OCI-M2 (cell line): ENCODE results near the gene SIN3A.
"Not testable (repeated sequence)": the region's sequence is repeated elsewhere in the genome, so short reads cannot be mapped to it uniquely, and the experiment has no call there.

Source experiments
- DNase-seq: peaks from one replicate; lab custom pipeline; 2025; ENCODE audit not compliant: unreplicated experiment; lab: John Stamatoyannopoulos, UW

The SIN3A gene

DNA sequence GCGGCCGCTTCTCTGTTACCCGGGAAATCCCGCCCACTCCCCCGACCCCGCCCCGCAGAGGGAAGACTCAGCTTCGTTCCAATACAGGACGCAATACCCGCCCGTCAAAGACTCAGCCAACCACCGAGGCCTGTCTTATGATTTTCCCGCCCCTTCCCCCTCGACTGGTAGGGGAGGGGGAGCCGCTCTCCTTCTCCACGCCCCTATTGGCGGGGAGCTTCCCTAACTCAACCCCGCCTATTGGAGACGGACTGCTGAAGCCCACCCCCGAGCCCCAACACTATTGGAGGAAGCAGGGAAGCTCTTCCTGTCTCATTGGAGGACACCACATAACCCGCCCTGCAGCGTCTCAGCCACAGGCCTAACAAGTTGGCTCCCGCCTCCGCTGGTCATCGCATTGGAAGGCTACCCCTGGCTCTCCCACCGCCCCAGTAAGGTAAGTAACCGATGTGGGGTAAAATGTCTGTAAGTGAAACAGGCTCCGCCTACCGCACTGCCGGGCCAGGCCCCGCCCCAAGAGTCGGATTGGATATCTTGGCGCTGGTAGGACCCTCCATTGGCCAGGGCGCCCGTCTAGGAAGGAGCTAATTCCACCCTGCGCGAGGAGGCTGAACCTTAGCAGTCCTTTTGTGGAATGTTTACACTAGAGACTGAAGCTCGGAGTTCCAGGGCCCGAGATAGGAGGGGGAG is at the start of gene SIN3A:
Gene SIN3A, minus strand, starts transcription at position 17 of the 690 bp plus-strand sequence. CDS start 21,315 bp downstream, outside the sequence.
- DNase-seq = peak; percentile 90

- DNase-seq = no peak
Measured at GRCh38 chr15:75493732-75494131, 42.2 kb upstream of the SIN3A start.

GRCh38 chr15:75483961-75484360 is 32.5 kb upstream of the SIN3A start:
- no peak for DNase-seq

DNA sequence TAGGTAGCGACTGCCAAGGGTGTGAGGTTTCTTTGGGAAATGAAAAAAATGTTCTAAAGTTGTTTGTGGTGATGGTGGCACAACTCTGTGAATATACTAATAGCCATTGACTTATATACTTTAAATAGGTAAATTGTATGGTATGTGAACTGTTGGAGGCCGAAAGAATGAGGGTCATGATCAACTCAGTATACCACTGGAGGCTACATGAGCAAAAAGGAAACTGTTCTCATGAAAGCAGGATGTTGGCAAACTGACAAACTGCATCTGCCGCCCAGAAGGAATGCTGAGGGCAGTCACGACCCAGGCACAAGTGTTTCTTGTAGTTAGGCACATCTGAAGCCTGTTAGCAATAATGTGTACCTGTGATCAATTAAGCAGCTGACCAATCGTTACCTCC is 32.1 kb upstream of the SIN3A start:
- not testable (repeated sequence) for DNase-seq

DNA sequence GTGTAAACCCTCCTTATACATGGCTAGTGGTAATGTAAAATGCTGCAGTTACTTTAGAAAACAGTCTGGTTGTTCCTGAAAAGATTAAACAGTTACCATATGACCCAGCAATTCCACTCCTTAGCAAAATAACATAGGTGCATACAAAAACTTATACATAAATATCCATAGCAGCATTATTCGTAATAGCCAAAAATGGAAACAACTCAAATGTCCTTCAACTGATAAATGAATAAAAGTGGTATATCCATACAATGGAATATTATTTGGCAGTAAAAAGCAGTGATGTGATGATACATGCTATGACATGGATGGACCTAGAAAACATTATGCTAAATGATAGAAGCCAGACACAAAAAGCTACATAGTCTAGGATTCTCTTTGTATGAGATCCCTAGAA is 31.6 kb upstream of the SIN3A start:
- no peak for DNase-seq

GRCh38 chr15:75480463-75480862 is 29.0 kb upstream of the SIN3A start:
- not testable (repeated sequence) for DNase-seq

DNA sequence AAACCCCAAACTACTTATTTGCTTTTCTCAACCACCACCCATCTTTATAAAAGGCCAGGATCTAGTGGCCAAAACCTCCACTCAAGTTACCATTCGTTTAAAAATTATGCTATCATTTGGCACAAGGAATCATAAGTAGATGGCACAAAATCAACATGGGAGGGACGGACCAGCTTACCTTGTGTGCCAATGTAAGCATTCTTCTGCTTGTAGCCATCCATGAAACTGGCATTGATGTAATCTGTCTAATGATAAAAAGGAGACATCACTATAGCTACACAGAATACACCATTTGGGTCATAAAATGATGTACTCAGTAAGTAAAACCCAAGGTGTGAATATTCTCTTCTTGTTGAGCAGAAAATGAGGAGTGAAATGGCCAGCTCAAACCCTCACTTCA is 28.2 kb upstream of the SIN3A start:
- no peak for DNase-seq

DNA sequence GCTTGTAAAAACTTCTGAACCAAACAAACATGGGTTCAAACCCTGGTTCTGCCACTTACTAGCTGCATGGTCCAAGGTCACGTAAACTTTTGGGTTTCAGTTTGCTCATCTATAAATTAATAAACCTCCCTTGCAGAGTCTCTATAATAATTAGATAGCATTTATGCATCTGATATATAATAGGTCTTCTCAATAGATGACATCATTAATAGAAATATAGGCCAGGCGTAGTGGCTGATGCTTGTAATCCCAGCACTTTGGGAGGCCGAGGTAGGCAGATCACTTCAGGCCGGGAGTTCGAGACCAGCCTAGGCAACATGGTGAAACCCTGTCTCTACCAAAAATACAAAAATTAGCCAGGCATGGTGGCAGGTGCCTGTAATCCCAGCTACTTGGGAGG is 25.6 kb upstream of the SIN3A start:
- DNase-seq = not testable (repeated sequence)

GRCh38 chr15:75468913-75469598 is 17.6 kb upstream of the SIN3A start:
- no peak for DNase-seq

DNA sequence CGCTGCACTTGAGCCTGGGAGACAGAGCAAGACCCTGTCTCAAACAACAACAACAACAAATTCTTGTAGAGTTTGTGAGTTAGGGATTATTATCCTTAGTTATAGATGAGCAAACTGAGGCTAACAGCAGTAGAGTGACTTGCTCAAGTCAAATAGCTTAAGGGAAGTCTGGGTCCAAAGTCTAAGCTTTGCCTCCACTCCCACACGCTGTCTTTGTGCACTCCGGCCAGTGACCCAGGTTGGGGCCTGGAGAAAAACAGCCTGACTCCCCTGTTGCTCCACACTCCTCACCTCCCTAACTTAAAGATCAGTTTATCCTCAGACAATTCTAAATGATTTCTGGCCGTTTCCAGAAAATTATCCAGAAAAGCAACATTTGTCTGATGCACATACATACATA is 9.2 kb upstream of the SIN3A start:
- DNase-seq = no peak

GRCh38 chr15:75459581-75459980 is 8.1 kb upstream of the SIN3A start:
- DNase-seq = no peak

DNA sequence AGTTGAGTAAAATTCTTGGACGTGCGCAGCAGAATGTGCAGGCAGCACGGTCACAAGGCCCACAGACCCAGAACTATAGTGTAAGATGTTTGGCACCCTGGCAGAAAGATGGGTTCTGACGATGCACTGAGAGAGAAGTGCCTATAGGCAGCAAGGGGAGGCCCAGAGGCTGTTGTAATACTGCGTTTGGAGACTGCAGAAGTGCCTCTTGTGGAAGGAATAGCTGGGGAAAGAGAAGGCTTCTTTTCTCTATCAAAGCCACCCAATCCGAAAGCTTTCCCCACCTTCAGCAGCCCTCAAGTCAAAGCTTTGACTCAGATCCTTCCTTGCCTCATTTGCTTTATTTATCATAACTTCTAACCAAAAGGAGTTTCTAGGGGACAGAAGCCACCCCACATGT is 5.2 kb upstream of the SIN3A start:
- no peak for DNase-seq

GRCh38 chr15:75455982-75456531 is 4.6 kb upstream of the SIN3A start:
- DNase-seq = no peak

- DNase-seq = peak; percentile 43
Measured at GRCh38 chr15:75455424-75455981, 4.0 kb upstream of the SIN3A start.

GRCh38 chr15:75454471-75455378 is 3.2 kb upstream of the SIN3A start:
- DNase-seq = no peak

DNA sequence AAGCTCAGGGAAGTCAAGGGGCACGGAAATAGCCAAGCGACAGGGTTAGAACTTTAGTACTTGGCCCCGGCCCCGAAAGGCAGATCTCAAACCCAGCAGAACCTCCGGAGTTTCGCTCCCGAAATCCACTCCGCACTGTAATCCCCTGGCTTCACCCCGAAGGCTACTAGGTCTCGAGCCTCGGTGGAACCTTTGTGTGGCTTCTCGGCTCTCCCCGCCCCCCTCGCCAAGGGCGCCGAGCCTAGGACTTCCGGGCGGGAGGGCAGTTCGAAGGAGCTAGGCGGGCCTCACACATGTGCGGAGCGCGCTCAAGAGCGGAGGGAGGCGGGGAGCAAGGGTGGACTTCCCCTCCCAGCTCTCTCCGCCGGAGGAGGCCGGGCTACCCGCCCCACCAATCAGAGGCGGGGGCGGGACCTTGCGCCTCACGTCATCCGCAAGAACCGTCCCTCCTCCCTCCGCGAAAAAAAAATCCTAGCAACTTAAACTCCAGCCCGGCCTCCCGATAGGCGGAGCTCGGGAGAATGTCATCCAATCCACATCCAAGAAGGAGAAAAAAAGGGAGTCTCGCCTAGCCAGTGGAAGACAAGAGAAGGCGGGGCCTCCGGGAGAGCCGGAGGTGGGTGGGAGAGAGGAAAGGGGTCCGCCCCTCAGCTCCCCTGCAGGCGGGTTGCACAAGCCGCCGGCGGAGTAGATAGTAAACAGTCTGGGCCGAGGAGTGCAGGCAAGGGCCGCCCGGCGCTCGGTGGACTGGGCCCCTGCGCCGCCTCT is 2.4 kb upstream of the SIN3A start:
- peak; percentile 85 for DNase-seq

GRCh38 chr15:75452865-75453702 is 1.6 kb upstream of the SIN3A start:
- no peak for DNase-seq

DNA sequence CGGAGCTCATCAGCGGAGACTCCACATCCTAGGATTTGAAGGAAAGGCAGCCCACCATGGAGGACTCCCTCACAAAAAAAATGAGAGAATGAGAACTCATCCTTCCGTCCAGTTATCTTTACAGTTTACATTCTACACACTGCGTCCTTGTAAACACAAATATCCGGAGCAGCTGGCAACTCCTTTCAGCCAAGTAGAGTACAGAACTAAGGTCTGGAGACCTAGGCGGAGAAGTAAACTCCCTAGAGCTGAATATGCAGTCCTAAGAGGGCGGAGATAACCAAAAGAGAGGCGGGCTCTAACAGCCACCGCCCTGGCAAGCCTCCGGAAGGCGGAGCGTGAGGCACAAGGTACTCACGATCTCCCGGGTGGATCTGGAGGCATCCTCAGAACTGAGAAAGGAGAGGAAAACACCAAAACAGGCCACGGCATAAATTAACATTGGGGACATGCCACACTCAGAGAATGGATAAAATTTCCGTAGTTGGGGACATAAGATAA is 924 bp upstream of the SIN3A start:
- peak; percentile 11 for DNase-seq

DNA sequence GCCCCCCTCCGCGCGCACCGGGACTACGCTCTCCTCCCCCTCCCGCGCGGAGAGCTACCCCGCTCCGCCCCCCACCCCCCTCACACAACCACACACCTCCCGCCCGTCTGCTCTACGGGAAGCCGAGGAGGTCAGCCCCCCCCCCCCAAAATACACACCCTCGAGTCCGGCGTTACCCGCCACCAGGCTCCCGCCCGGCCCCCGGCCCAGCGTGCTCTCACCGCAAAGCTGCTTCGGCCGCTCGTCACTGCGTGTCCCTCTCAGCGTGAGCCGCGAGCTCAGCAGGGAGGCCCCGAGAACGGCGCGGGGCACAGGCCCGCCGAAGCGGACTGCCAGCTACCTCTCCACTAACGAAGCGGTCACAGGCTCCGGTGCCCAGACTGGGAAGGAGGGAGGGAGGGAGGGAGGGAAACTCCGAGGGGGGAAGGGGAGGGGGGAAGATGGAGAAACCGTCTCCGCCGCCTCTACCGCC is 252 bp downstream of the SIN3A start:
- no peak for DNase-seq
